DND-41 (cell line): ENCODE measurements around the gene TMPRSS9.

Source experiments
- ATAC-seq: fragments of 200-7000 bp; cut with Tn5 transposase; 3 replicates; pipeline ENCODE4 v1.9.1; 2021; ENCODE audit warnings: low read depth; ENCODE audit not compliant: insufficient read depth
- DNase-seq: peaks from one replicate; pipeline ENCODE4 v3.0.0-alpha.2; 2020
- H2AFZ ChIP-seq: 2 replicates; pipeline ENCODE4 v1.6.0; 2012; ENCODE audit warnings: low read depth, low read length
- H3K27ac ChIP-seq: 2 replicates; pipeline ENCODE4 v1.5.1; 2012; ENCODE audit warnings: low read length, inconsistent platforms
- H3K27me3 ChIP-seq: fragments of 200-600 bp; sonication (generic); 2 replicates; pipeline ENCODE4 v1.6.0; 2012; ENCODE audit warnings: low read length, mild to moderate bottlenecking, inconsistent platforms; ENCODE audit not compliant: insufficient read depth, poor library complexity
- H3K36me3 ChIP-seq: 2 replicates; pipeline ENCODE4 v1.5.1; 2012; ENCODE audit warnings: low read length, inconsistent platforms; ENCODE audit not compliant: insufficient read depth
- H3K4me1 ChIP-seq: 2 replicates; pipeline ENCODE4 v1.5.1; 2012; ENCODE audit warnings: mild to moderate bottlenecking, low read length; ENCODE audit not compliant: insufficient read depth
- H3K4me2 ChIP-seq: 2 replicates; pipeline ENCODE4 v1.6.0; 2012; ENCODE audit warnings: mild to moderate bottlenecking, moderate library complexity, low read length, inconsistent platforms; ENCODE audit not compliant: insufficient read depth
- H3K4me3 ChIP-seq, 2 experiments: fragments of 200-600 bp in 1 of 2; shearing (Covaris generic) in 1 of 2; 2 replicates each; pipeline ENCODE4 v1.5.1; 2012 to 2016; ENCODE audit warnings: inconsistent platforms in 2 of 2, low read length in 2 of 2, mild to moderate bottlenecking in 2 of 2, low read depth in 1 of 2, moderate library complexity in 1 of 2
- H3K79me2 ChIP-seq: 2 replicates; pipeline ENCODE4 v1.6.0; 2012; ENCODE audit warnings: low read length, inconsistent platforms; ENCODE audit not compliant: insufficient read depth
- H3K9ac ChIP-seq: 2 replicates; pipeline ENCODE4 v1.6.0; 2012; ENCODE audit warnings: low read depth, mild to moderate bottlenecking, inconsistent platforms, low read length, moderate library complexity
- H3K9me3 ChIP-seq: 2 replicates; pipeline ENCODE4 v1.5.1; 2012; ENCODE audit warnings: low read length, moderate library complexity, mild to moderate bottlenecking, inconsistent platforms; ENCODE audit not compliant: insufficient read depth, severe bottlenecking
- H4K20me1 ChIP-seq: 2 replicates; pipeline ENCODE4 v1.6.0; 2012; ENCODE audit warnings: low read length; ENCODE audit not compliant: insufficient read depth
- CTCF ChIP-seq: IDR thresholded peaks from 2 replicates; pipeline ENCODE4 v1.5.1; 2012; ENCODE audit warnings: borderline replicate concordance, low read length, moderate library complexity, mild to moderate bottlenecking; ENCODE audit not compliant: poor library complexity, severe bottlenecking; ENCODE audit errors: extremely low read depth
- EZH2 ChIP-seq: IDR thresholded peaks from 3 replicates; pipeline ENCODE4 v1.6.1; 2012; ENCODE audit warnings: borderline replicate concordance, low read depth, mild to moderate bottlenecking, moderate library complexity, low read length, inconsistent platforms; ENCODE audit not compliant: severe bottlenecking

The TMPRSS9 gene

GRCh38 chr19:2376784-2377519 is 16.9 kb downstream of the TMPRSS9 start:
- DNase-seq (no peak), ATAC-seq (no peak)
- H3K27me3 ChIP-seq = no peaks in the 10 kb centered on the region
- no peak overlapping the region for H3K4me3 ChIP-seq
- no peak for TF ChIP-seq EZH2
- TF ChIP-seq CTCF = no peak
- no peak overlapping the region for H3K9ac ChIP-seq
- H3K4me2 ChIP-seq = no peak overlapping the region
- H3K79me2 ChIP-seq = no peaks in the 10 kb centered on the region
- no peak overlapping the region for H3K27ac ChIP-seq
- no peaks in the 10 kb centered on the region for H3K4me1 ChIP-seq
- H4K20me1 ChIP-seq = no peaks in the 10 kb centered on the region
- H3K9me3 ChIP-seq = peaks cover 13% of the 10 kb centered on the region
- no peak overlapping the region for H2AFZ ChIP-seq
- H3K36me3 ChIP-seq = no peaks in the 10 kb centered on the region

GRCh38 chr19:2380567-2380966 is 20.5 kb downstream of the TMPRSS9 start:
- H3K27me3 ChIP-seq = no peaks in the 10 kb centered on the region
- H4K20me1 ChIP-seq = no peaks in the 10 kb centered on the region
- DNase-seq = no peak
- peaks cover 13% of the 10 kb centered on the region for H3K9me3 ChIP-seq
- H3K27ac ChIP-seq = no peak overlapping the region
- H2AFZ ChIP-seq = no peak overlapping the region
- no peaks in the 10 kb centered on the region for H3K4me1 ChIP-seq
- no peaks in the 10 kb centered on the region for H3K36me3 ChIP-seq
- TF ChIP-seq EZH2 = no peak
- no peak for TF ChIP-seq CTCF
- no peak overlapping the region for H3K4me2 ChIP-seq
- no peak overlapping the region for H3K9ac ChIP-seq
- H3K79me2 ChIP-seq = no peaks in the 10 kb centered on the region
- no peak for ATAC-seq
- no peak overlapping the region for H3K4me3 ChIP-seq

- H3K9ac ChIP-seq = no peak overlapping the region
- TF ChIP-seq EZH2 = no peak
- TF ChIP-seq CTCF = no peak
- ATAC-seq (no peak), DNase-seq (no peak)
- H3K27me3 ChIP-seq = no peaks in the 10 kb centered on the region
- H3K4me2 ChIP-seq = no peak overlapping the region
- no peaks in the 10 kb centered on the region for H3K79me2 ChIP-seq
- no peaks in the 10 kb centered on the region for H3K4me1 ChIP-seq
- no peak overlapping the region for H2AFZ ChIP-seq
- H3K36me3 ChIP-seq = no peaks in the 10 kb centered on the region
- H3K27ac ChIP-seq = no peak overlapping the region
- H4K20me1 ChIP-seq = no peaks in the 10 kb centered on the region
- H3K9me3 ChIP-seq = peaks cover 13% of the 10 kb centered on the region
- H3K4me3 ChIP-seq = no peak overlapping the region
Measured at GRCh38 chr19:2381148-2381820, 21.2 kb downstream of the TMPRSS9 start.
